Inferior parietal cortex (tissue), 1 donor: ENCODE measurements around the gene ZDHHC7.

Experiments used
- DNase-seq: peaks from one replicate; pipeline ENCODE4 v3.0.0-alpha.2; 2016; ENCODE audit errors: extremely low spot score

ZDHHC7 gene

DNA sequence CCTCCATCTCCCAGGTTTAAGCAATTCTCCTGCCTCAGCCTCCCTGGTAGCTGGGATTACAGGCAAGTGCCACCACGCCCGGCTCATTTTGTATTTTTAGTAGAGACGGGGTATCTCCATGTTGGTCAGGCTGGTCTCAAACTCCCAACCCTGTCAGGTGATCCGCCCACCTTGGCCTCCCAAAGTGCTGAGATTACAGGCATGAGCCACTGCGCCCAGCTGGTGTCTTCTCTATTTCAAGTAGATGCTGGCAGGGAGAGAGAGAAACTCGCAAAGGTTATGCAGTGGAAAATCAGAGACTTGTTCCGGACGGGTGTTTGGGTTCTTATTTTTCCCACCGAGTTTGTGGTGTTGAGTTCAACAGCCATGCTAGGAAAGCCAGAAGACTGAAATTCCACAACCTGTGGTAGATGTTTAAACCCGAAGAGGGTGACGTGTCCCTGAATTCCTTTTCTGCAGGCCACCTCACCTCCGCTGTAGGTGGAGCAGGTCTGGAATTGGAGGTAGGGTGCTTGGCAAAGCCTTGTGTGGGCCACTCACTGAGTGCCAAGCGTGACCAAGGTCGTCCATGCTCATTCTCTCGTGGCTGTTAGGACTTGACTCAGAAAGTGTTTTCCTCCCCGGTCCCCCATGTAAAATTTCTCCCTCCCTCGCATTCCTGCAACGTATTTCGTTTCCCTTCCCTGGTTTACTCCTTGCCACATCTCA is 7.3 kb upstream of the ZDHHC7 start:
- no peak for DNase-seq

DNA sequence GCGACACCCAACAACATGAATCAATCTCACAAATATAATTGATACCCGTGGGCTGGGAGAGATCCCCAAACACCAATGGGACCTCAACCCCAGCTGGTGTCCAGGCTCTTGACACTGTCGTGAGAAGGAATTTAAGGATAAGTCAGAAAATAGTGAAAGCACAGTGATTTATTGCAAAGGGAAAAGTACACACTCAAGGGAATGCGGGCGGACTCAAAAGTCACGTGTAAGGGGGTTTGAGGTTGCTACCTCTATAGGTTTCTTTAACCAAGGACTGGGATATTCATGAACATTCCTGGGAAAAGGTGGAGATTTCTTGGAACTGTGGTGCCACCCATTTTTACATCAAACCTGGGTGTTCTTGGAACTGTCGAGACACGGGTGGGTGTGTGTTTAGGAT is 6.3 kb upstream of the ZDHHC7 start:
- no peak for DNase-seq

DNA sequence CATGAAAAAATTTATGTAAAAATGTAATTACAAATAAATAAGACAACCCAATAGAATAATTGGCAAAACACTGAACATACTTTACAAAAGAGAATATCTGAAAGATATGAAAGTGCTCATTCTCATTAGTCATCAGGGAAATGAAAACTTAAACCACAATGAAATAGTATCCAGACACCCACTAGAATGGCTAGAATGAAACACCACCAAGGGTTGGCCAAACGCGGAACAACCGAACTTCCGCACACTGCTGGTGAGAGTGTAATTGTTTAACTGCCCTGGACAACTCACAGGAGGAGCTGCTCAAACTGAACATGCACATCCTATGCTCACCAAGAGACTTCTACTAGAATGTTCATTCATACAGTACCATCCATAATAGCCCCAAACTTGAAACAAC is 5.8 kb upstream of the ZDHHC7 start:
- DNase-seq: no peak

DNA sequence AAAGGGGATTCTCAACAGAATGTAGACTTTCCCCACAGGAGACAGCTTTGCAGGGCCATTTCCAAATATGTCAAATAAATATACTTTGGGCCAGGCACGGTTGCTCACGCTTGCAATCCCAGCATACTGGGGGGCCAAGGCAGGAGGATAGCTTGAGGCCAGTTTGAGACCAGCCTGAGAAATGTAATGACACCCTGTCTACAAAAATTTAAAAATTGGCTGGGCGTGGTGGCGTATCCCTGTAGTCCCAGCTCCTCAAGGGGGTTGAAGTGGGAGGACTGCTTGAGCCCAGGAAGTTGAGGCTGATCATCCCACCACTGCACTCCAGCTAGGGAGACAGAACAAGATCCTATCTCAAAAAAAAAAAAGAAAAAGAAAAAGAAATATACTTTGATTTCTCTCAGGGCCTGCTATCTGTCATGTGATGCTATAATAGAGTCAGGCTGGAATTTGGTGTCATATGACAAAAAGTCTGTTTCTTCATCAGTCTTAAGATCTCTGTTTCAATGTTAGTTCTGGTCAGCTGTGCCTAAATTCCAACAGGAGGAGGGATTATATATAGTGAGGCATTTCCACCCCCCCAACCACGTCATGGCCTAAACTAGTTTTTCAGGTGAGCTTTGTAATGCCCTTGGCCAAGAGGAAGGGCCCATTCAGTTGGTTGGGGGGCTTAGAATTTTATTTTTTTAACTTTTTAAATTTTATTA is 4.3 kb upstream of the ZDHHC7 start:
- DNase-seq: no peak

DNA sequence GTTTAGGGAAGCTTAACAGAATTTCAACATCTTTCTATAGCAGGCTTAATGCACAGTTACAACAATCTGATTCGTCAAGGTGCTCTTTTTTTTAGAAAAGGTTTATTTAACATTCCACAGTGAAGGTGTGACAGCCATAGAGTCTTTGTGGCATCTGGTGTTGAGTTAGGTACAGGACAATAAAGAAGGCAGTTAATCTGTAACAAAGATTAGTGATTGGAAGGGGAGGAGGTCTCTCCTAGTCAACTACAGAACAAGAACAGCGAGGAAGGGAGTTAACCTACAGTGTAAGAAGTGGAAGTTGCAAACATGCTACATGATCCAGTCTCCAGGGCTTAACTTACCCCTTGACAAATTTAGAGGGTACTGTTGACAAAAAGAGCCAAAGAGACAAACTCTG is 3.0 kb upstream of the ZDHHC7 start:
- DNase-seq: no peak

DNA sequence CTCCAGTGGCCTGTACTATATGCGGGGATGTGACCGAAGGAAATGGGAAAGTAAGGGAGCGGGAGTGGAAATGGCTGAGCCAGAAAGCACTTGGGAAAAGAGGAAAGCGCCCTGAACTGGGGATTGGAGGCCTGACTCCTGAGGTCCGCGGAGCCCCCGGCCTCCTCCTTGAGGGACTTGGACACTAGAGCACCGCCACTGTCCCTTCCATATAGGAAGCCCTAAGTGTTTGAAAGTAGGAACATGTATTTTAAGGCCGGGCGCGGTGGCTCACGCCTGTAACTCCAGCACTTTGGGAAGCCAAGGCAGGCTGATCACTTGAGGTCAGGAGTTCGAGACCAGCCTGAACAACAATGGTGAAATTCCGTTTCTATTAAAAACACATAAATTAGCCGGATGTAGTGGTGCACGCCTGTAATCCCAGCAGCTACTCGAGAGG is 530 bp upstream of the ZDHHC7 start:
- no peak for DNase-seq

DNA sequence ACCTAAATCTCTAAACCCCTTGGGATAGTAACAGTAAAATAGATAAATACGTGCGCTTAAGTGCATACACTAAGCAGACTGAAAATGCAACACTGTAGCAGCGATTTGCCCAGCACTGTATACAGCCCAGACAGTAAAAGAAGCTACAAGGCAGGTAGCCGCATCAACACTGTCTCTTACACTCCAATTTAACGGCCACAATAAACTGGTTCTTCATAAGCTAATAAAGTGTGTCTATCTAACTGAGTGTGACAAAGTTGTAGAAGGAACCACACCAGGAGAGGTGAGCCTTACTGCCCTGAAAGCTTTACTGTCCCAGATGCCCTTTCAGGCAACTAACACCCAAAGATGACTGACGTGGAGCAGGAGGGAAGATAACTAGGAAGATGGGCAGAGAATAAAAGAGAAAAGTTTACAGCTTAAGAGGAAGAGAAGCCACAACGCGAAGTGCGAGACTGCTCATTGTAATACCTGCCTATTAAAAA is 847 bp downstream of the ZDHHC7 start:
- no peak for DNase-seq

DNA sequence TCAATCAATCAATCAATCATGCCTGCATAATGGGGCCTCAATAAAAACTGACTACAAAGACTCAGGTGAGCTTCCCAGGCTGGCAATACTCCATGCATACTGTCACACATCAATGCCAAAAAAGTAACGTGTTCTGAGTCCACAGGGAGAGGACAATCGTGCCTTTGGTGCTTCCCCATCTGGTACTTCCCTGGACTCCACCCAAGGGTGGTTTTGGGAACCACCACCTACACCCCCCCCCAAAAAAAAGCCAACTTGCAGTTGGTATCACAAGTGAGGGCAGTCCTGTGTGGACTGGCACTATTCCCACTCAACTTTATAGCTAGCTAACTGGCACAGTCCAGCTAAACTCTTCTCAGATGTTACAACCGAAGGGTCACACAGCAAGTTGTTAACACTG is 3.1 kb downstream of the ZDHHC7 start:
- no peak for DNase-seq

DNA sequence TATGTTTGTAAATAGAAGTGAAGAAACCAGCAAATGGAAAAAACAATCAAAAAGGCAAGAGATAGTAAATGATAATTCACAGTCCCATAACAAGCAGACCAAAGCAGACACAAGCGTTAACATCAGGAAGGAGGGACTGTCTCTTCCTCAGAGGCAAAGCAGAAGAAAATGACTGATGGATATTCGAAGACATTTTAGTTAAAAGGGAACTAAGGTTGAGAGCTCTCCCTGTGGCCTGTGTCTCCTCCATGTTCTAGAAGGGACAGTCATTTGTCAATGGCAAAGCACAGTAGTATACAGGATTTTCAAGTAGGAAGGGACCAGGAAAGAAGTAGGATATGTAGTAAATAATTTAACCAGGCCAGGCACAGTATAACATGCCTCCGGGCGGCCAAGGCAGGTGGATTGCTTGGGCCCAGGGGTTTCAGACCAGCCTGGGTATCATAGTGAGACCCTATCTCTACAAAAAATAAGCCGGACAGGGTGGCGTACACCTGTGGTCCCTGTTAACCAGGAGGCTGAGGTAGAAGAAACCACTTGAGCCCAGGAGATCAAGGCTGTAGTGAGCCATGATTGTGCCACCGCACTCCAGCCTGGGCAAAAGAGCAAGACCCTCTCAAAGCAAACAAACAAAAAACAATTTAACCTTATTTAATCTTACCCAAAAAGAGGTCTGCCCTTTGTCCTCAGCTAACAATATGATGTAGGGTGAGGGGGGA is 3.7 kb downstream of the ZDHHC7 start:
- DNase-seq: no peak

DNA sequence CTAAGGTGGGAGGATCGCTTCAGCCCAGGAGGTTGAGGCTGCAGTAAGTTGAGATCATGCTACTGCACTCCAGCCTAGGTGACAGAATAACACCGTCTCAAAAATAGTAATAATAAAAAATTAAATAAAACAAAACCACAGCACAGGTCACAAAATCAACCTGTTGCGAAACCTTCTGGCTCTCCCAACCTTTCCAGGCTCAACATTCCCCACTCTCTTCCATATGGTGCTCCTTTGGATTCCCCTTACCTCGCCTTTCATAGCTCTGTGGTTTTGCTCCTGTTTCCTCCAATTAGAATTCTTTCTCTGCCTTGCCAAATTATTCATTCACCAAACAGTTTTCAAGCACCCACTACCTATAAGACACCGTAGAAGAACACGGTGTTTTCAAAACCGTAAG is 4.7 kb downstream of the ZDHHC7 start:
- no peak for DNase-seq

DNA sequence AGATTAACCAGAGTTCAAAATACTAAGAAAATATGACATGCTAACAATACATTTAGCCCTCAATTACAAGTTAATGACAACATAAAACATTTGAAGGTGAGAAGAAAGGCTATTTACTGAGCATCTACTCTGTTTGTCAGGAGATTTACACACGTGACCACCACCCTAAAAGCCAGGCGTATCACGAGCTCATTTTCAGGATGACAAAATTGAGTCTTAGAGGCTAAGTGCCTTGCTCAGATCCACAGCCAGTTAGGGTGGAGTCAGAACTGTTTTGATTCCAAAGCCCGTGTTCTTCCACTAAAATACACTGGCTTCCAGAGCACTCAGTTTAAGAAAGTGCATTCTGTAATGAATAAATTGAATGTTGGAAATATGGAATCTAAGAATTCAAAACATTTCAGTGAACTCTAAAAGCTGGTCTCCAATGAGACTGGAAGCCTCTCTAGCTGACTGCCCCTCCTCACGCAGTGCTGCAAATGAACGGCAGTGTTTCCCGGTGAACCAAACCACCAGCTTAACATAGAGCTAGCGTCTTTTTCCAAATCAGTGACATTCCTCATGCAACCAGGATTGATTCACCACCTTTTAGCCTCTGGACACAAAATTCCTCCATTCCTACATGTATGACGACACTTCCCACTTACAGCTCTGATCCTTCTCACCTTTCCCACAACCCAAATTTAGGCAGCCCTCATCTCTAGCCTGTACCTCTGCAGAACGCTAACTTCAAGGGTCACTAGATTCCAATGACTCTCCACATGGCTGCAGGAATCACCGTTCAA is 5.9 kb downstream of the ZDHHC7 start:
- no peak for DNase-seq

DNA sequence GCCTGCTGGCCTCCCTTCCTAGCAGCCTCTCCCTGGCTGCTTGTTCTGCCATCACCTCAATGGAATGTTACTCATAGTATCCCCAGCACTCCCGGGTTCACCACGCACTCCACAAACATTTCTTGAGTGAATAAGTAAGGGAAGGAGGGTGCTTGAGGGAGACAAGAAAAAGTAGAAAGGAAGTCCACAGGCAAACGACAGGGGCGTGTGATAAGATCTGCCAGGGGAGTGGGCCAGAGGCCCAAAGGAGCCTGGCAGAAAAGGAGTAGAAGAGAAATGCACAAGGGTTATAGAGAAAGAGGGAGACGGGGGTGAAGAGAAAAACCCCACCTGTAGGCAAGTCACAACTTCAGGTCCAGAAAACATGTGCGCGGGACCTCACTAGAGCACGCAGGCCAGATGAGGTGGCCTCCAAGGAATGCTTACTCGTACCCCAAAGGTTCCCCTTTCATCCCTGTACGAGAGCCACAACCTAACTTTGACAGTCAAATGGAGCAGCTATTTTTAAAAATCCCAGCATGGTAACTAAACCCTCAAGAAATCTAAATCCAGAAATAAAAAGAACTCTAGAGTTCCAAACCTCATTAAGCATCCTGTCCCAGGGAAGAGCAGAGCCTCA is 6.6 kb downstream of the ZDHHC7 start:
- no peak for DNase-seq

DNA sequence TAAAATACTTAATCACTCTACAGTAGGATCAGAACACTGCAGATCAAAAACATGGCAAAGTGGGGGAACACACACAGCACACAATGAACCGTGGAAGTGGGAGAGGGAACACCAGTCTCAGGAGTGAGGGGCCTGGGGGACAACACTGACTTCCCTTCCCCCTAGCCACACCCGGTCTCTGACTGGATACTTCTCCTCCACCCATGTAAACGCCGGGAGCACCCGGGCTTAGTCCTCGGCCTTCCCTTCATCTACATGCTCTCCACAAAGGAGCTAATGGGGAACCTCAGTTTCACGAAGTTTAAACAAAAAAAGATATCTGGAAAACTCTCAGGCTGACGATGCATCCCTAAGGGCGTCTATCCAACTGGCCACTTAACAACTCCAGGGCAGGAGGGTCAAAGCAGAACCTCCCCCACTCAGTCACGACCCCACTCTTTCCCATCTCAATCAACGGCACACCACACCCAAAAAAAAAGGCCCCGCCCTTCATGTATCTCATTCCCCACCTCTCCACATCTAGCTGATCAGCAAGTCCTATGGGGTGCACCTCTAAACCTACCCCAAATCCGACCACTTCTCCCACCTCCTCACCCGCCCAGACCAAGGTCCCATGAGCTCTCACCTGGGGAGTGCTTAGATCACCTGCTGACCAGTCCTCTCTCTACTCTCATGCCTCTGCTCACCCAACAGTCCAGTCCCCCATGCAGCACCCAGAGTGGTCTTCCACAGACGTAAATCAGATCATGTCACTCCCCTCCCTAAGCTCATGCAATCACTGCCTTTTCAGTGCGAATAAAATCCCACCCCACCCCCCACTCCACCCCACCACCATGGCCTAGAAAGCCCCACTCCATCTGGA is 7.4 kb downstream of the ZDHHC7 start:
- no peak for DNase-seq

DNA sequence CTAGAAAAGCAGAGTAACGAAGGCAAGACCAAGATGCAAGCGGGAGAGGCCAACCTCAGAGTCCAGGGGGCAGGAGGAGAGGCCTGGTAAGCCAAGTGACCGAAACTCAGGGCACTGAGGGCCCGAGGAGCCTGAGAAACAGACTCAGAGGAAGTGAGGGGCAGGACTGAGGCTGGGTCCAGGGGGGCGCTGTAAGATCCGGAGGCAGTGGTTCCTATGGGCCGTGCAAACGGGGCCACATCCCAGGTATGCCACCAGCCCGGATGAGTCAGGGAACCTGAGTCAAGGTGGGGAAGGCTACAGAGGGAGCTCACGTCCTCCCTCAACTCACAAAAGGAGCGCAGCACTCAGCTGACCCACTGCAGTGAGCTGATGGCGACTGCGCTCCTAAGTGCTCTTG is 8.3 kb downstream of the ZDHHC7 start:
- DNase-seq: no peak

DNA sequence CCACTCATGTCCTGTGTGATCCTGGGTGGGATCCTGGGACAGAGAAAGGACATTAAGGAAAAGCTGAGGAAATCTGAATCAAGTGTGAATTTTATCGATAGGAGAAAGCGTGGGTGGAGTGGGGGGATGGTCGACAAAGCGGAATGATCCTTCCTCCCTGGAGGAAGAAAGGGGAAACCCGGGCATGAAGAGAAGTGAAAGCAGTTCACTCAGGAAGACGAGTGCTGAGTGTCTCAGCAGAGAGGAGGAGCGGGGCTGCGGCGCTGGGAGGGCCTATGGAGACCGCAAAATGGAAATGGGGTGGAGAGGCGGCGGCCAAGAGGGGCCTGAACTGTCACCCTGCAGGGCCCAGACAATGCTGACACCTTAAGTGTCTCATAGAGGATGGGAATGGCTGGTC is 8.7 kb downstream of the ZDHHC7 start:
- no peak for DNase-seq

DNA sequence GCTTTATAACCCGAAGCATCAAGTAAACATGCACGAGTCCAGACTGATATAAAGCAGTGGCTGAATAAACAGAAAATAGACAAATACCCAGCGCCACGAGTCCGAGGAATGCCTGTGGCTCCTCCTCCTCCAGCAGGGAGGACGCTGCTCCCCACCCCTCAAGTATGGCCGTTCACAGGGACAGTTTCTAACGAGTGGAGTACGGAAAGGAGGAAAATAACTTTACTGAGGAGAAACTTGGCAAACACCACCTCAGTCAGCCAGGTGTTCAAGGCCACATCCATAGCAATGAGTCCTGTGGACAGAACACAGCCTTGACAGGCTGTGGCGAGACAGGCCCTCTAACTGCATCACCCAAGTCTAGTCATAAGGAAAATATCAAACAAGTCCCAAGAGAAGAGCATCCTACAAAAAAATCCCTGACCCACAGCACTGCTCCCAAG is 9.2 kb downstream of the ZDHHC7 start:
- no peak for DNase-seq

DNA sequence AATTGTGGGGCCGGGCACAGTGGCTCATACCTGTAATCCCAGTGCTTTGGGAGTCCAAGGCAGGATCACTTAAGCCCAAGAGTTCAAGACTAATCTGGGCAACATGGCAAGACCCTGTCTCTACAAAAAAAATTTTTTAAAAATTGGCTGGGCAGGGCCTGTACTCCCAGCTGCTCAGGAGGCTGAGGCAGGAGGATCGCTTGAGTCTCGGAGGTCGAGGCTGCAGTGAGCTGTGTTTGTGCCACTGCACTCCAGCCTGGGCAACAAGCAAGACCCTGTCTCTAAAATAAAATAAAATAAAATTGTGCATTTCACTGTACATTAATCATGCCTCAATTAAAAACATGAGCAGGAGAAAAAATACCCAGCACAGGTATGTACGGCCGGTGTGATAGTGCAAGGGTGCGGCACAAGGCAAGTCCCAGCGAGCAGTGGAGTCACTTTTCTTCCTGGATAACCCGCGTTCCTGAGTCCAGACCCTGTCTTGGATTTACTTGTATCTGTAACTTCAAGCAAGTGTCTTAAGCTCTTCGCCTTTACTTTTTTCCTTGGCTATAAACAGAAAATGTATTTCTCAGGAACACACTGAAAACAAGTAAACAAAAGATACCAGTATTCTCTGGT is 11.4 kb downstream of the ZDHHC7 start:
- DNase-seq: no peak

DNA sequence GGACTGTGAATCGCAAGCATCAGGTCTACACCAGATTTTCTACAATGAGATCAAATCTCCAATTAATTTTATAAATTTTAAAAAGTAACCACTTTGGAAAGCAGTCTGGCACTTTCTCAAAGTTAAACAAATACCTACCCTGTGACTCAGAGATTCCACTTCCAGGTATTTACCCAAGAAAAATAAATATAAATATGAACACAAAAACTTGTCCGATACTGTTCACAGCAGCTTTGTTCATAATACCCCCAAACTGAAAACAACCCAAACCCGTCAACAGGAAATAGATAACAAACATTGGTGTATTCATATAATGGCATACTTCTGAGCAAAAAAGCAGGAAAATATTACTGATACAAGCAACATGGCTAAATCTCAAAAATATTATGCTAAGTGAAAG is 12.1 kb downstream of the ZDHHC7 start:
- no peak for DNase-seq

DNA sequence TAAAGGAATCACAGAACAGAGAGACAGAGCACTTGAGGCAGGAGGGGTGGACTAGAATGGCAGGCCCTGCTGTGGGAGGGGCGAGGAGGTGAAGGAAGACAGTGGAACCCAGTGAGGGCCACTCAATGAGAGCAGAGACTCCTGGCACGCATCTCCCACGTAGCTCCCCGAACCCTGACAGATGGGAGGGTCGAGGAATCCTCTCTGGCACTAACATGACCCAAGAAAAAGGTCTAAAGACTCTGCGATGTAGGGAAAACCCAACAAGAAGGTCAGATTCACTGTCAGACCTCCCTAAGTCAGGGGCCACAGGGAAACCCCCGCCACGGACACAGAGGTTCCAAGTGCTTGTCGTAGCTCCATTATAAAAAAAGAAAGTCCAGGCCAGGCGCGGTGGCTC is 15.0 kb downstream of the ZDHHC7 start:
- no peak for DNase-seq

DNA sequence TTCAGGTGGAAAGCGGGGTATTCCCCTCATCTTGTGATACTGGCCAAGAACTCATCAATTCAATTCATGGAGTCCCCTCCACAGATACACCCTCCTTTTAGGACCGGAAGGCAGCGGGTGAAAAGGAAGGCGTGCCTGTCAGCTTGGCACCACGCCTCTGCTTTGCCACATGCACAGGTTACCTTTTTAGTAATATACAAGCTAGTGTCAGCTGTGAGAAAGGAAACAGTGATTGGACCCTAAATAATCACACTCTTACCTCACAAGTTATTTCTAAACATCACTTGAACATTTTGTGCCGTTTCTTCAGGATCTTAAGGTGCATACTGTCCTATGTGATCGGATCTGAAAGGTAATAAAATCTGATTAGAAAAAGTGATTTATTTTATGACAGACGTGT is 15.7 kb downstream of the ZDHHC7 start:
- DNase-seq: no peak
